GM06990 (cell line): ENCODE data around the gene ADGRD2.

Experiments
- DNase-seq: peaks from one replicate; pipeline ENCODE4 v3.0.0-alpha.2; 2011; ENCODE audit not compliant: insufficient read length; ENCODE audit errors: extremely low read depth
- H3K27me3 ChIP-seq: replicated peaks from 2 replicates; pipeline ENCODE4 v1.6.0; 2011; ENCODE audit warnings: low read length; ENCODE audit not compliant: control insufficient read depth, insufficient read depth
- H3K36me3 ChIP-seq: 2 replicates; pipeline ENCODE4 v1.5.1; 2011; ENCODE audit warnings: low read length; ENCODE audit not compliant: control insufficient read depth, insufficient read depth
- H3K4me3 ChIP-seq: replicated peaks from 2 replicates; pipeline ENCODE4 v1.5.1; 2011; ENCODE audit warnings: low read depth, mild to moderate bottlenecking, control low read depth, low read length
- CTCF ChIP-seq: IDR thresholded peaks from 2 replicates; pipeline ENCODE4 v1.5.1; 2011; ENCODE audit warnings: low read length, control low read depth, mild to moderate bottlenecking, inconsistent platforms; ENCODE audit not compliant: insufficient read depth, poor library complexity, severe bottlenecking

Gene ADGRD2

GRCh38 chr9:124450241-124450924 lies at the start of gene ADGRD2:
ADGRD2 (plus strand) TSS chr9:124450451; CDS start chr9:124451667, 1,216 bp downstream.
- Histone ChIP-seq H3K36me3 (no peaks in the 10 kb centered on the region), H3K27me3 (peaks cover 1% of the 10 kb centered on the region), H3K4me3 (no peak within 1 kb of the TSS)
- TF ChIP-seq CTCF: no peak
- no peak for DNase-seq

GRCh38 chr9:124403246-124403645 lies 47.0 kb upstream of the ADGRD2 start:
- no peak for TF ChIP-seq CTCF
- no peaks in the 10 kb centered on the region for H3K27me3 ChIP-seq
- no peak for DNase-seq
- no peak overlapping the region for H3K4me3 ChIP-seq
- H3K36me3 ChIP-seq: peaks cover 19% of the 10 kb centered on the region

GRCh38 chr9:124409410-124409809 lies 40.8 kb upstream of the ADGRD2 start:
- DNase-seq: no peak
- Histone ChIP-seq H3K27me3 (no peaks in the 10 kb centered on the region), H3K4me3 (no peak overlapping the region), H3K36me3 (peaks cover 26% of the 10 kb centered on the region)
- TF ChIP-seq CTCF: no peak

GRCh38 chr9:124410321-124410913 lies 39.8 kb upstream of the ADGRD2 start:
- H3K36me3 ChIP-seq: peaks cover 25% of the 10 kb centered on the region

GRCh38 chr9:124411514-124412227 lies 38.6 kb upstream of the ADGRD2 start:
- Histone ChIP-seq H3K4me3 (no peak overlapping the region), H3K36me3 (peaks cover 22% of the 10 kb centered on the region), H3K27me3 (no peaks in the 10 kb centered on the region)
- no peak for DNase-seq
- TF ChIP-seq CTCF: no peak

More at GRCh38 chr9:124410321-124410913, 39.8 kb upstream of the ADGRD2 start:
- no peaks in the 10 kb centered on the region for H3K27me3 ChIP-seq
- peak; percentile 30 for TF ChIP-seq CTCF
- no peak overlapping the region for H3K4me3 ChIP-seq
- no peak for DNase-seq
